ENCODE measurements around the gene PPP2CA. TPM values are rescaled to one million over a fixed set of nuclear protein-coding genes. Genes with fewer than 3 reads are reported as not detected.
"Not testable (repeated sequence)": the region's sequence is repeated elsewhere in the genome, so short reads cannot be mapped to it uniquely, and the experiment has no call there.

Gene PPP2CA
- total and polyA plus RNA-seq, 2 experiments from 2014 or later, result 184 to 223 TPM

DNA sequence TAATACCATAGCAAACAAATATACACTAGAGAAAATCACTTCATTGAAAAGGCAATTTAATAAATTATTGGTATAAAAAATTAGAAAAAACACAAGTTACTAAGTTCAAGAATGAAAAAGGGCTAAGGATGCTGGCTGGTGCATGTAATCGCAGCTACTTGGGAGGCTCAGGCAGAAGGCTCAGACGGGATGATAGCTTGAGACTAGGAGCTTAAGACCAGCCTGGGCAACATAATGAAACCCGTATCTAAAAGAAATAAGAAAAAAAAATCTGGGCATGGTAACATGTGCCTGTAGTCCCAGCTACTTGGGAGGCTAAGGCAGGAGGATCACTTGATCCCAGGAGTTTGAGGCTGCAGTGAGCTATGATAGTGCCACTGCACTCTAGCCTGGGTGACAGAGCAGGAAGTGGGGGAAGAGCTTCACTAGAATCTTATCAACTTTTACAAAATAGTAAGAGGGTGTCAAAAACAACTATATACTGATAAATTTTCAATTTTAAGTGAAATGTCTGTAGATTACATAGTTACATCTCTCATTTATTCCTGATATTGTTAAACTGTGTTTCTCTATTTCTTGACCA is 42.2 kb upstream of the PPP2CA start:
- H3K4me2 ChIP-seq (ENCODE audit: unreplicated experiment), result no peak overlapping the region
- H3K36me3 ChIP-seq (ENCODE audit: low read depth), result no peaks in the 10 kb centered on the region
- H3K27me3 ChIP-seq (replicated peaks; ENCODE audit: insufficient read depth), result no peaks in the 10 kb centered on the region
- no peak for DNase-seq
- no peaks in the 10 kb centered on the region for H4K20me1 ChIP-seq (ENCODE audit: insufficient read depth)
- no peak for TF ChIP-seq EZH2 (IDR thresholded peaks at IDR 0.05; ENCODE audit: insufficient read depth, poor library complexity, severe bottlenecking)
- no peaks in the 10 kb centered on the region for H3K9me2 ChIP-seq (ENCODE audit: insufficient read depth)
- no peak overlapping the region for H3K27ac ChIP-seq
- H3K79me2 ChIP-seq (ENCODE audit: insufficient read depth), result no peaks in the 10 kb centered on the region
- no peaks in the 10 kb centered on the region for H3K9me3 ChIP-seq (ENCODE audit: low read depth)
- H3K4me3 ChIP-seq, result no peak overlapping the region
- 0 out of 2 replicates have a peak, but pooled peaks cover 8% of the 10 kb centered on the region for H3F3A ChIP-seq (ENCODE audit: insufficient read depth)
- H2AFZ ChIP-seq, result no peak overlapping the region; the same call in 1 of the 2 replicates
- no peak overlapping the region for H3K9ac ChIP-seq
- no peaks in the 10 kb centered on the region for H3K4me1 ChIP-seq (ENCODE audit: insufficient read depth)
- 48 to 56% methylated on average over 3 of the region's 3 CpGs for WGBS, 2 experiments (ENCODE audit: low coverage in 1 of 2, low lambda C conversion rate in 2 of 2, missing lambda C conversion rate in 2 of 2)
- in situ Hi-C loops (cut with MboI), result no loop called here

DNA sequence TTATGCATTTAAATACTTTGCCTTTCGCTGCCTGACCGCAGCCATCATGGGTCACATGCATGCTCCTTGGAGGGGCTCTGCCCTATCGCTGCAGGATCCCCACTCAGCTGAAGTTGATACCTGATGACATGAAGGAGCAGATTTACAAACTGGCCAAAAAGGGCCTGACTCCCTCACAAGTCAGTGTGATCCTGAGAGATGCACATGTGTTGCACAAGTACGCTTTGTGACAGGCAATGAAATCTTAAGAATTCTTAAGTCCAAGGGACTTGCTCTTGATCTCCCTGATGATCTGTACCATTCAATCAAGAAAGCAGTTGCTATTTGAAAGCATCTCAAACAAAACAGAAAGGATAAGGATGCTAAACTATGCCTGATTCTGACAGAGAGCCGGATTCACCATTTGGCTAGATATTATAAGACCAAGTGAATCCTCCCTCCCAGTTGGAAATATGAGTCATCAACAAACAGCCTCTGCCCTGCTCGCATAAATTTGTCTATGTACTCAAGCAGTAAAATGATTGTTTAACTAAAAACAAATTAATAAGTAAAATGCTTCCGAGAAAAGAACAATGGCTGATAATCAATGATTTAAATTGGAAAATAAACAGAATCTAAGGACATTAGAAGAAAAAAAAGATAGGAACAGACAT is 41.6 kb upstream of the PPP2CA start:
- Histone ChIP-seq H2AFZ (no peak overlapping the region; the same call in 1 of the 2 replicates), H3F3A (ENCODE audit: insufficient read depth) (0 out of 2 replicates have a peak, but pooled peaks cover 8% of the 10 kb centered on the region), H3K4me2 (ENCODE audit: unreplicated experiment) (no peak overlapping the region), H3K9me3 (ENCODE audit: low read depth) (no peaks in the 10 kb centered on the region), H3K9me2 (ENCODE audit: insufficient read depth) (no peaks in the 10 kb centered on the region), H3K79me2 (ENCODE audit: insufficient read depth) (no peaks in the 10 kb centered on the region), H4K20me1 (ENCODE audit: insufficient read depth) (no peaks in the 10 kb centered on the region), H3K9ac (no peak overlapping the region), H3K4me3 (no peak overlapping the region), H3K4me1 (ENCODE audit: insufficient read depth) (no peaks in the 10 kb centered on the region), H3K27me3 (replicated peaks; ENCODE audit: insufficient read depth) (no peaks in the 10 kb centered on the region), H3K36me3 (ENCODE audit: low read depth) (no peaks in the 10 kb centered on the region), H3K27ac (no peak overlapping the region)
- TF ChIP-seq EZH2 (IDR thresholded peaks at IDR 0.05; ENCODE audit: insufficient read depth, poor library complexity, severe bottlenecking), result no peak
- no peak for TF ChIP-seq EZH2phosphoT487 (IDR thresholded peaks at IDR 0.05; ENCODE audit: insufficient read depth, low read depth)
- in situ Hi-C loops (cut with MboI), result no loop called here
- 44 to 46% methylated on average over 7 of the region's 7 CpGs for WGBS, 2 experiments (ENCODE audit: low coverage in 1 of 2, low lambda C conversion rate in 2 of 2, missing lambda C conversion rate in 2 of 2)
- peak; percentile 70 for DNase-seq

DNA sequence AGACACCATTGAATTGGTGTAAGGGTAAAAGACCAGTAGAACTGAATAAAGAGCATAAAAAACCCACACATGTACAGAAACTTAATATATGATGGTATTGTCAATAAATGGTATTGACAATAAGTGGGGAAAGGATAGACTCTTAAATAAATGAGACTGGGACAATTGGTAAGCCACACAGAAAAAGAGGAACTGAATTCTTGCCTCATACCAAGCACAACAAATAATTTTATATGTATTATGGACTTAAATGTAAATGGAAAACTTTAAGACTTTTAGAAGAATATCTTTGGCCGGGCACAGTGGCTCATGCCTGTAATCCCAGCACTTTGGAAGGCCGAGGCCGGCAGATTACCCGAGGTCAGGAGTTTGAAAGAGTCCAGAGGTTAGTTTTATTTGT is 37.9 kb upstream of the PPP2CA start:
- 84 to 89% methylated on average over 4 of the region's 4 CpGs for WGBS, 2 experiments (ENCODE audit: low coverage in 1 of 2, low lambda C conversion rate in 2 of 2, missing lambda C conversion rate in 2 of 2)
- H3K4me1 ChIP-seq (ENCODE audit: insufficient read depth), result no peaks in the 10 kb centered on the region

DNA sequence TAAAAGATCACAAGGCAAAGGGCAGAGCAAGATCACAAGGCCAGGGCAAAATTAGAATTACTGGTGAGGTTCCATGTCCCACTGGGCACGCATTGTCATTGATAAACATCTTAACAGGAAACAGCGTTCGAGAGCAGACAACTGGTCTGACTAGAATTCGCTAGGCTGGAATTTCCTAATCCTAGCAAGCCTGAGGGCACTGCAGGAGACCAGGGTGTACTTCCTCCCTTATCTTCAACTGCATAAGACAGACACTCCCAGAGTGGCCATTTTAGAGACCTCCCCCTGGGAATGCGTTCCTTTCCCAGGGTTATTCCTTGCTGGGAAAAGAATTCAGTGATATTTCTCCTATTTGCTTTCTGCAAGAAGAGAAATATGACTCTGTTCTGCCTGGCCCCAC is 36.8 kb upstream of the PPP2CA start:
- H2AFZ ChIP-seq; H3K36me3 ChIP-seq (ENCODE audit: low read depth); H3K79me2 ChIP-seq (ENCODE audit: insufficient read depth); H3K9me2 ChIP-seq (ENCODE audit: insufficient read depth); H3K27ac ChIP-seq; H3K9me3 ChIP-seq (ENCODE audit: low read depth); H4K20me1 ChIP-seq (ENCODE audit: insufficient read depth); DNase-seq; H3F3A ChIP-seq (ENCODE audit: insufficient read depth); H3K4me2 ChIP-seq (ENCODE audit: unreplicated experiment); in situ Hi-C loops (cut with MboI); H3K27me3 ChIP-seq (replicated peaks; ENCODE audit: insufficient read depth); H3K9ac ChIP-seq; H3K4me1 ChIP-seq (ENCODE audit: insufficient read depth); H3K4me3 ChIP-seq: not testable (repeated sequence)
- 59 to 64% methylated on average over 5 of the region's 5 CpGs for WGBS, 2 experiments (ENCODE audit: low coverage in 1 of 2, low lambda C conversion rate in 2 of 2, missing lambda C conversion rate in 2 of 2)

More for the DNA sequence above, 37.9 kb upstream of the PPP2CA start:
- Histone ChIP-seq H3F3A (ENCODE audit: insufficient read depth) (0 out of 2 replicates have a peak, but pooled peaks cover 8% of the 10 kb centered on the region), H3K9me2 (ENCODE audit: insufficient read depth) (no peaks in the 10 kb centered on the region), H3K27me3 (replicated peaks; ENCODE audit: insufficient read depth) (no peaks in the 10 kb centered on the region), H3K4me3 (no peak overlapping the region), H2AFZ (no peak overlapping the region), H3K79me2 (ENCODE audit: insufficient read depth) (no peaks in the 10 kb centered on the region), H3K4me2 (ENCODE audit: unreplicated experiment) (no peak overlapping the region), H3K27ac (no peak overlapping the region), H4K20me1 (ENCODE audit: insufficient read depth) (no peaks in the 10 kb centered on the region), H3K36me3 (ENCODE audit: low read depth) (no peaks in the 10 kb centered on the region), H3K9me3 (ENCODE audit: low read depth) (no peaks in the 10 kb centered on the region), H3K9ac (no peak overlapping the region)
- in situ Hi-C loops (cut with MboI), result no loop called here
- TF ChIP-seq EZH2phosphoT487 (IDR thresholded peaks at IDR 0.05; ENCODE audit: insufficient read depth, low read depth) (no peak), EZH2 (IDR thresholded peaks at IDR 0.05; ENCODE audit: insufficient read depth, poor library complexity, severe bottlenecking) (no peak)
- DNase-seq, result no peak

All from GM23248 (cell line).